Measurements from ENCODE around the gene APOA4. TPM values are rescaled to one million over a fixed set of nuclear protein-coding genes. Genes with fewer than 3 reads are reported as not detected.

APOA4 gene
- total and polyA plus RNA-seq, 2 donors (not counting 3 experiments of a cell fraction or from before 2014, with no cell fraction given), result not detected

DNA sequence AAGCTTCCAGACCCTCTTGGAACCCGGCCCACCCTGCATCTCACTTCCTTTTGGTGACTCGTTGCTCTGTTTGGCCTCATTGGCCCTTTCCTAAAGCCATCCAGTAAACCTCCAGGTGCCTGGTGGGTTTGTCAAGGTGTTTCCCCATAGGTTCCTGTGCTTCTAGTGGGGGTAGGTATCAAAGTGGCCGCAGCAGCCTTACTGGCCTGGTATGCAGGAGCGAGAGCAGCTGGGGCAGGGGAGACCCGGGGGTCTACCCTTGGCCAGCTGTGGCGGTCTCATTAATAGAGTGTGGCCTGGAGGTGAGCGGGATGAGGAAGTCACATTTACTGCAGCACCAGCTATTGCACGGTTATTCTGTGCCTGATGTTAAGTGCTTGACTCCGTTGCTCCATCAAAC is 4.1 kb downstream of the APOA4 start:
- Histone ChIP-seq H3K4me3 (replicated peaks in 1 of 3; ENCODE audit: insufficient read depth in 1 of 3, low read depth in 1 of 3, low read length in 3 of 3) (no peak overlapping the region), H3K4me1 (ENCODE audit: control insufficient read depth, extremely low read depth, insufficient read depth, low read length) (no peaks in the 10 kb centered on the region), H3K27ac (ENCODE audit: insufficient read depth, low read depth, low read length) (no peak overlapping the region), H3K9me3 (replicated peaks; ENCODE audit: control insufficient read depth, insufficient read depth, low read length) (no peaks in the 10 kb centered on the region), H3K27me3 (ENCODE audit: control insufficient read depth in 2 of 2, insufficient read depth in 2 of 2, low read length in 2 of 2) (no peaks in the 10 kb centered on the region), H2AFZ (ENCODE audit: low read depth, low read length) (no peak overlapping the region), H4K20me1 (replicated peaks; ENCODE audit: control insufficient read depth, extremely low read depth, insufficient read depth, low read length) (no peaks in the 10 kb centered on the region), H3K4me2 (ENCODE audit: insufficient read depth, low read length) (no peak overlapping the region), H3K9me1 (replicated peaks; ENCODE audit: control insufficient read depth, extremely low read depth, insufficient read depth, low read length) (no peaks in the 10 kb centered on the region), H3K36me3 (ENCODE audit: control insufficient read depth in 2 of 2, extremely low read depth in 1 of 2, insufficient read depth in 2 of 2, low read length in 2 of 2) (no peaks in the 10 kb centered on the region), H3K9ac (replicated peaks; ENCODE audit: extremely low read depth, insufficient read depth, low read length) (no peak overlapping the region), H3K79me2 (ENCODE audit: control insufficient read depth, insufficient read depth, low read length) (no peaks in the 10 kb centered on the region)
- no TSS peak for BruUV-seq (replicated peaks)
- CTCF ChIA-PET, result no interaction called here
- FAIRE-seq, result no peak
- intact Hi-C loops (cut with micrococcal nuclease), result loop anchor here (5.0 kb wide), 1 partner anchor 668 kb away; no protein-coding TSS in a partner anchor
- dilution Hi-C loops (cut with MboI; ENCODE audit: extremely low pct_ligation_motif_present, low sequenced_read_pairs), result no loop called here
- no peak for TF ChIP-seq POLR2AphosphoS5 (IDR thresholded peaks at IDR 0.05; ENCODE audit: insufficient read depth, low read depth, low read length)
- TF ChIP-seq GATA2 (IDR thresholded peaks at IDR 0.05; ENCODE audit: insufficient read depth, insufficient read length, low read depth, low read length), result no peak
- TF ChIP-seq, protein P1, sequence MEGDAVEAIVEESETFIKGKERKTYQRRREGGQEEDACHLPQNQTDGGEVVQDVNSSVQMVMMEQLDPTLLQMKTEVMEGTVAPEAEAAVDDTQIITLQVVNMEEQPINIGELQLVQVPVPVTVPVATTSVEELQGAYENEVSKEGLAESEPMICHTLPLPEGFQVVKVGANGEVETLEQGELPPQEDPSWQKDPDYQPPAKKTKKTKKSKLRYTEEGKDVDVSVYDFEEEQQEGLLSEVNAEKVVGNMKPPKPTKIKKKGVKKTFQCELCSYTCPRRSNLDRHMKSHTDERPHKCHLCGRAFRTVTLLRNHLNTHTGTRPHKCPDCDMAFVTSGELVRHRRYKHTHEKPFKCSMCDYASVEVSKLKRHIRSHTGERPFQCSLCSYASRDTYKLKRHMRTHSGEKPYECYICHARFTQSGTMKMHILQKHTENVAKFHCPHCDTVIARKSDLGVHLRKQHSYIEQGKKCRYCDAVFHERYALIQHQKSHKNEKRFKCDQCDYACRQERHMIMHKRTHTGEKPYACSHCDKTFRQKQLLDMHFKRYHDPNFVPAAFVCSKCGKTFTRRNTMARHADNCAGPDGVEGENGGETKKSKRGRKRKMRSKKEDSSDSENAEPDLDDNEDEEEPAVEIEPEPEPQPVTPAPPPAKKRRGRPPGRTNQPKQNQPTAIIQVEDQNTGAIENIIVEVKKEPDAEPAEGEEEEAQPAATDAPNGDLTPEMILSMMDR (IDR thresholded peaks at IDR 0.05; ENCODE audit: extremely low read depth in 1 of 2, insufficient read depth in 1 of 2, low read depth in 1 of 2, low read length in 2 of 2), result no peak
- TF ChIP-seq FOS (IDR thresholded peaks at IDR 0.05; ENCODE audit: borderline replicate concordance, insufficient read depth, low read length), result no peak
- TF ChIP-seq EZH2 (IDR thresholded peaks at IDR 0.05; ENCODE audit: borderline replicate concordance, low read depth, low read length, severe bottlenecking), result no peak
- DNase-seq (ENCODE audit: low read depth, low spot score), result no peak
- POLR2A ChIA-PET, result no interaction called here

DNA sequence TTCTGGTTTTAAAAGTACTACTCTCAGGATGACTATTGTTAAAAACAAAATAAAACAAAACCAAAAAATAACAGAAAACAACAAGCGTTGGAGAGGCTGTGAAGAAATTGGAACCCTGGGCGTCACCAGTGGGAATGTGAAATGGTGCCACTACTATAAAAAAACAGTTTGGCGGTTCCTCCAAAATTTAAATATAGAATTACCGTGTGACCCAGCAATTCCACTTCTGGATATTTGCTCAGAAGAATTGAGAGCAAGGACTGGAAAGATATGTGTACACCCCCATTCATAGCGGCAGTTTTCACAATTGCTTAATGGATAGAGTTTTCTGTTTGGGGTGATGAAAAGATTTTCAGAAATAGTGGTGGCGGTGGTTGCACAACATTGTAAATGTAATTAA is 8.6 kb downstream of the APOA4 start:
- Histone ChIP-seq H3K4me3 (replicated peaks in 1 of 3; ENCODE audit: insufficient read depth in 1 of 3, low read depth in 1 of 3, low read length in 3 of 3) (no peak overlapping the region), H3K9ac (replicated peaks; ENCODE audit: extremely low read depth, insufficient read depth, low read length) (no peak overlapping the region), H2AFZ (ENCODE audit: low read depth, low read length) (no peak overlapping the region), H3K27ac (ENCODE audit: insufficient read depth, low read depth, low read length) (no peak overlapping the region), H3K9me1 (replicated peaks; ENCODE audit: control insufficient read depth, extremely low read depth, insufficient read depth, low read length) (no peaks in the 10 kb centered on the region), H3K27me3 (ENCODE audit: control insufficient read depth in 2 of 2, insufficient read depth in 2 of 2, low read length in 2 of 2) (peaks cover 4 to 6% of the 10 kb centered on the region in 2 experiments), H3K4me1 (ENCODE audit: control insufficient read depth, extremely low read depth, insufficient read depth, low read length) (no peaks in the 10 kb centered on the region), H3K36me3 (ENCODE audit: control insufficient read depth in 2 of 2, extremely low read depth in 1 of 2, insufficient read depth in 2 of 2, low read length in 2 of 2) (no peaks in the 10 kb centered on the region), H3K4me2 (ENCODE audit: insufficient read depth, low read length) (no peak overlapping the region), H3K79me2 (ENCODE audit: control insufficient read depth, insufficient read depth, low read length) (no peaks in the 10 kb centered on the region), H3K9me3 (replicated peaks; ENCODE audit: control insufficient read depth, insufficient read depth, low read length) (no peaks in the 10 kb centered on the region), H4K20me1 (replicated peaks; ENCODE audit: control insufficient read depth, extremely low read depth, insufficient read depth, low read length) (no peaks in the 10 kb centered on the region)
- intact Hi-C loops (cut with micrococcal nuclease) (no loop called here), dilution Hi-C loops (cut with MboI; ENCODE audit: extremely low pct_ligation_motif_present, low sequenced_read_pairs) (no loop called here)
- TF ChIP-seq, protein P1 (IDR thresholded peaks at IDR 0.05; ENCODE audit: extremely low read depth in 1 of 2, insufficient read depth in 1 of 2, low read depth in 1 of 2, low read length in 2 of 2), result no peak
- no peak for TF ChIP-seq JUN (IDR thresholded peaks at IDR 0.05; ENCODE audit: borderline replicate concordance, insufficient read depth, insufficient read length, low read depth)
- TF ChIP-seq, protein P2, sequence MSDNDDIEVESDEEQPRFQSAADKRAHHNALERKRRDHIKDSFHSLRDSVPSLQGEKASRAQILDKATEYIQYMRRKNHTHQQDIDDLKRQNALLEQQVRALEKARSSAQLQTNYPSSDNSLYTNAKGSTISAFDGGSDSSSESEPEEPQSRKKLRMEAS (IDR thresholded peaks at IDR 0.05; ENCODE audit: insufficient read depth, insufficient read length), result no peak
- TF ChIP-seq MYC (IDR thresholded peaks at IDR 0.05; ENCODE audit: low read depth, low read length), result no peak
- no peak for TF ChIP-seq EZH2 (IDR thresholded peaks at IDR 0.05; ENCODE audit: borderline replicate concordance, low read depth, low read length, severe bottlenecking)
- TF ChIP-seq FOS (IDR thresholded peaks at IDR 0.05; ENCODE audit: borderline replicate concordance, insufficient read depth, low read length), result no peak
- TF ChIP-seq GATA2 (IDR thresholded peaks at IDR 0.05; ENCODE audit: insufficient read depth, insufficient read length, low read depth, low read length), result no peak
- TF ChIP-seq POLR2AphosphoS5 (IDR thresholded peaks at IDR 0.05; ENCODE audit: insufficient read depth, low read depth, low read length), result no peak
- no peak for TF ChIP-seq POLR2A (IDR thresholded peaks at IDR 0.05; ENCODE audit: low read depth, low read length)
- no TSS peak for BruUV-seq (replicated peaks)
- CTCF ChIA-PET, result no interaction called here
- DNase-seq (ENCODE audit: low read depth, low spot score) (no peak), FAIRE-seq (no peak)
- POLR2A ChIA-PET, result no interaction called here
